GM23338 (cell line): ENCODE data around the gene AGR2. TPM values are rescaled to one million over a fixed set of nuclear protein-coding genes. Genes with fewer than 3 reads are reported as not detected.

Source experiments
- ATAC-seq: fragments of 200-7000 bp; cut with Tn5 transposase; 3 replicates; pipeline ENCODE4 v1.9.1; 2020
- DNase-seq: peaks from one replicate; pipeline ENCODE4 v3.0.0-alpha.2; 2015; ENCODE audit warnings: low spot score
- H2AFZ ChIP-seq: fragments of 200-600 bp; sonication (generic); 2 replicates; pipeline ENCODE4 v1.8.0; 2016; ENCODE audit warnings: antibody characterized with exemption, mild to moderate bottlenecking, moderate library complexity
- H3F3A ChIP-seq: fragments of 200-600 bp; sonication (generic); replicated peaks from 2 replicates; pipeline ENCODE4 v1.8.0; 2017; ENCODE audit warnings: antibody characterized with exemption, mixed run types, low read depth
- H3K27ac ChIP-seq: fragments of 200-600 bp; sonication (generic); 2 replicates; pipeline ENCODE4 v1.6.1; 2016; ENCODE audit warnings: low read depth
- H3K27me3 ChIP-seq: fragments of 200-600 bp; sonication (generic); 2 replicates; pipeline ENCODE4 v1.8.0; 2016; ENCODE audit warnings: mild to moderate bottlenecking, mixed run types, moderate library complexity; ENCODE audit not compliant: insufficient read depth
- H3K36me3 ChIP-seq: fragments of 200-600 bp; sonication (generic); 2 replicates; pipeline ENCODE4 v1.8.0; 2016; ENCODE audit warnings: mild to moderate bottlenecking; ENCODE audit not compliant: insufficient read depth
- H3K4me1 ChIP-seq: fragments of 200-600 bp; sonication (generic); 2 replicates; pipeline ENCODE4 v1.8.0; 2016; ENCODE audit warnings: mild to moderate bottlenecking, moderate library complexity; ENCODE audit not compliant: insufficient read depth
- H3K4me2 ChIP-seq: fragments of 200-600 bp; sonication (generic); 2 replicates; pipeline ENCODE4 v1.7.1; 2017; ENCODE audit warnings: mixed run types
- H3K4me3 ChIP-seq: fragments of 200-600 bp; sonication (generic); 2 replicates; pipeline ENCODE4 v1.6.1; 2016; ENCODE audit warnings: mixed run types
- H3K79me2 ChIP-seq: fragments of 200-600 bp; sonication (generic); replicated peaks from 2 replicates; pipeline ENCODE4 v1.8.0; 2017; ENCODE audit warnings: mild to moderate bottlenecking; ENCODE audit not compliant: insufficient read depth
- H3K9me2 ChIP-seq: fragments of 200-600 bp; sonication (generic); 2 replicates; pipeline ENCODE4 v1.8.0; 2017; ENCODE audit not compliant: insufficient read depth
- H4K20me1 ChIP-seq: fragments of 200-600 bp; sonication (generic); replicated peaks from 2 replicates; pipeline ENCODE4 v1.8.0; 2017; ENCODE audit warnings: mild to moderate bottlenecking; ENCODE audit not compliant: insufficient read depth
- H3K27ac Mint-ChIP-seq: 2 replicates; pipeline ENCODE4 v1.8.0; 2020; ENCODE audit warnings: inconsistent platforms, mild to moderate bottlenecking, moderate library complexity, mixed read lengths
- H3K27me3 Mint-ChIP-seq: 3 replicates; pipeline ENCODE4 v1.8.0; 2022; ENCODE audit warnings: low read depth, mild to moderate bottlenecking, moderate library complexity, mixed read lengths, inconsistent platforms; ENCODE audit not compliant: insufficient read depth, poor library complexity
- H3K36me3 Mint-ChIP-seq: 3 replicates; pipeline ENCODE4 v1.8.0; 2021; ENCODE audit warnings: low read depth, mild to moderate bottlenecking, inconsistent platforms, moderate library complexity, mixed read lengths
- H3K4me1 Mint-ChIP-seq: 3 replicates; pipeline ENCODE4 v1.8.0; 2020; ENCODE audit warnings: mild to moderate bottlenecking, inconsistent platforms, mixed read lengths
- H3K4me3 Mint-ChIP-seq: 3 replicates; pipeline ENCODE4 v1.8.0; 2021; ENCODE audit warnings: moderate library complexity, mild to moderate bottlenecking, inconsistent platforms, mixed read lengths
- H3K9me3 Mint-ChIP-seq: 3 replicates; pipeline ENCODE4 v1.8.0; 2020; ENCODE audit warnings: moderate library complexity, mild to moderate bottlenecking, inconsistent platforms, mixed read lengths
- CREB1 ChIP-seq: fragments of 250-450 bp; sonication (Bioruptor Pico); IDR thresholded peaks from 2 replicates; pipeline ENCODE4 v1.5.0; 2020; ENCODE audit warnings: low read depth, mild to moderate bottlenecking, moderate library complexity
- CTCF ChIP-seq, 2 experiments: fragments of 200-600 bp in 1 of 2; sonication (generic) in 1 of 2; conservative IDR thresholded peaks; 2 replicates each; pipeline versions ENCODE4 v1.5.1 to v1.6.1; 2016 to 2017; ENCODE audit warnings: antibody characterized with exemption in 2 of 2, low read depth in 2 of 2, mild to moderate bottlenecking in 2 of 2, moderate library complexity in 1 of 2
- ETS1 ChIP-seq: IDR thresholded peaks from 2 replicates; pipeline ENCODE4 v1.6.1; 2016; ENCODE audit warnings: antibody characterized with exemption
- EZH2 ChIP-seq: fragments of 200-600 bp; sonication (generic); IDR thresholded peaks from one replicate; pipeline ENCODE4 v1.8.0; 2017; ENCODE audit warnings: antibody characterized with exemption, mild to moderate bottlenecking, low read depth; ENCODE audit not compliant: unreplicated experiment
- EZH2phosphoT487 ChIP-seq: fragments of 200-600 bp; sonication (generic); IDR thresholded peaks from one replicate; pipeline ENCODE4 v1.8.1; 2018; ENCODE audit warnings: antibody characterized with exemption; ENCODE audit not compliant: unreplicated experiment
- JUNB ChIP-seq: IDR thresholded peaks from one replicate; pipeline ENCODE4 v1.6.1; 2016; ENCODE audit warnings: antibody characterized with exemption; ENCODE audit not compliant: unreplicated experiment
- NANOG ChIP-seq: IDR thresholded peaks from 2 replicates; pipeline ENCODE4 v1.6.1; 2016; ENCODE audit warnings: antibody characterized with exemption, borderline replicate concordance
- POLR2AphosphoS5 ChIP-seq: IDR thresholded peaks from 2 replicates; pipeline ENCODE4 v1.6.1; 2016; ENCODE audit warnings: antibody characterized with exemption, low read depth
- REST ChIP-seq: IDR thresholded peaks from one replicate; pipeline ENCODE4 v1.6.1; 2018; ENCODE audit warnings: antibody characterized with exemption; ENCODE audit not compliant: unreplicated experiment
- STAT1 ChIP-seq: IDR thresholded peaks from one replicate; pipeline ENCODE4 v1.6.1; 2016; ENCODE audit warnings: antibody characterized with exemption; ENCODE audit not compliant: unreplicated experiment
- ZNF114 ChIP-seq: fragments of 250-450 bp; sonication (Bioruptor Pico); IDR thresholded peaks from 2 replicates; pipeline ENCODE4 v1.5.0; 2020; ENCODE audit warnings: mild to moderate bottlenecking, moderate library complexity
- ZNF331 ChIP-seq: fragments of 250-450 bp; sonication (Bioruptor Pico); IDR thresholded peaks from 2 replicates; pipeline ENCODE4 v1.5.0; 2020; ENCODE audit warnings: low read depth, mild to moderate bottlenecking, moderate library complexity
- ZNF462 ChIP-seq: fragments of 250-450 bp; sonication (Bioruptor Pico); IDR thresholded peaks from 2 replicates; pipeline ENCODE4 v1.5.0; 2020; ENCODE audit warnings: mild to moderate bottlenecking, moderate library complexity
- polyA plus RNA-seq: library from polyadenylated mRNA; unstranded; fragments of >200 nt; fragmentation: Nextera tagmentation; extraction: Ambion mirVana; gene quantifications from 2 replicates; pipeline ENCODE4 v1.2.1, GENCODE V29; 2016
- total RNA-seq: library from RNA; depleted of rRNA; stranded (reverse); fragments of >200 nt; shearing (Covaris generic); gene quantifications from 2 replicates; pipeline ENCODE4 v1.2.3, GENCODE V29; 2014

The AGR2 gene
- total and polyA plus RNA-seq, 2 experiments from 2014 or later: not detected

- ATAC-seq (no peak), DNase-seq (no peak)
- Histone ChIP-seq H3K4me2 (no peak overlapping the region), H3K9me2 (0 out of 2 replicates have a peak, but pooled peaks cover 5% of the 10 kb centered on the region), H3K79me2 (peaks cover 78% of the 10 kb centered on the region), H3F3A (no peaks in the 10 kb centered on the region), H3K4me1 (peaks cover 16% of the 10 kb centered on the region), H4K20me1 (peaks cover 13% of the 10 kb centered on the region), H3K27me3 (peaks cover 7% of the 10 kb centered on the region), H3K36me3 (no peaks in the 10 kb centered on the region), H3K27ac (no peak overlapping the region), H3K4me3 (no peak overlapping the region), H2AFZ (no peak overlapping the region)
- TF ChIP-seq CREB1 (CRISPR knock-in tag): no peak
- TF ChIP-seq POLR2AphosphoS5: no peak
- TF ChIP-seq ZNF331 (CRISPR knock-in tag): no peak
- TF ChIP-seq EZH2phosphoT487: no peak
- no peak for TF ChIP-seq JUNB
- no peak for TF ChIP-seq STAT1
- TF ChIP-seq EZH2: no peak
- TF ChIP-seq REST: no peak
- no peak for TF ChIP-seq ZNF114
- TF ChIP-seq CTCF (conservative IDR thresholded peaks at IDR 0.05; ENCODE audit: low read depth in 2 of 2): no peak
- no peak for TF ChIP-seq NANOG
- no peak for TF ChIP-seq ETS1
- no peak for TF ChIP-seq ZNF462
- Mint-ChIP-seq H3K9me3 (no peaks in the 10 kb centered on the region), H3K4me1 (peaks cover 26% of the 10 kb centered on the region), H3K4me3 (no peak overlapping the region), H3K27me3 (peaks cover 5% of the 10 kb centered on the region), H3K27ac (no peak overlapping the region), H3K36me3 (no peaks in the 10 kb centered on the region)
Measured at GRCh38 chr7:16759840-16760239, 45.0 kb downstream of the AGR2 start.
